ENCODE measurements around the gene LYSMD2.

The LYSMD2 gene

GRCh38 chr15:51751697-51752683 is 14.5 kb upstream of the LYSMD2 start:
- DNase-seq: peak; percentile 27

GRCh38 chr15:51750792-51751696 is 13.6 kb upstream of the LYSMD2 start, which contains the start of gene TMOD2:
TMOD2 (plus strand) TSS chr15:51751597; CDS start chr15:51766442, 14,845 bp downstream.
- DNase-seq: peak; percentile 58

GRCh38 chr15:51750186-51750585 is 12.7 kb upstream of the LYSMD2 start:
- DNase-seq: no peak

GRCh38 chr15:51749307-51749706 is 11.9 kb upstream of the LYSMD2 start:
- no peak for DNase-seq

- no peak for DNase-seq
These were observed 1.7 kb upstream of the LYSMD2 start for GRCh38 chr15:51739061-51739712.

- DNase-seq: no peak
These were observed 1.1 kb upstream of the LYSMD2 start for GRCh38 chr15:51738553-51738952.

GRCh38 chr15:51736751-51737521 is 519 bp downstream of the LYSMD2 start:
- peak; percentile 65 for DNase-seq

GRCh38 chr15:51736069-51736468 is 1.4 kb downstream of the LYSMD2 start:
- peak; percentile 70 for DNase-seq

GRCh38 chr15:51735228-51736010 is 2.0 kb downstream of the LYSMD2 start:
- DNase-seq: peak; percentile 57

- DNase-seq: no peak
These were observed 4.8 kb downstream of the LYSMD2 start for GRCh38 chr15:51732646-51733045.

- peak; percentile 70 for DNase-seq
These were observed 5.7 kb downstream of the LYSMD2 start for GRCh38 chr15:51731549-51732267.

GRCh38 chr15:51727141-51727897 is 10.1 kb downstream of the LYSMD2 start:
- DNase-seq: no peak

GRCh38 chr15:51726302-51727073 is 11.0 kb downstream of the LYSMD2 start:
- DNase-seq: peak; percentile 43

GRCh38 chr15:51724673-51725072 is 12.8 kb downstream of the LYSMD2 start:
- no peak for DNase-seq

- no peak for DNase-seq
These were observed 13.3 kb downstream of the LYSMD2 start for GRCh38 chr15:51724199-51724598.

- DNase-seq: no peak
These were observed 16.1 kb downstream of the LYSMD2 start for GRCh38 chr15:51721199-51721960.

GRCh38 chr15:51720201-51720995 is 17.1 kb downstream of the LYSMD2 start:
- no peak for DNase-seq

All from activated CD4-positive, alpha-beta T cell treated with anti-CD3 and anti-CD28 coated beads, Interleukin-2, Interleukin-6, amounts not matched to agents 100 ng/mL and 50 ng/mL, durations not matched to agents 16 hours and 8 hours (primary cell).